IMR-90 (cell line): ENCODE results near the gene PDYN. TPM values are rescaled to one million over a fixed set of nuclear protein-coding genes. Genes with fewer than 3 reads are reported as not detected.

ENCODE experiments used
- ATAC-seq: fragments of 200-7000 bp; cut with Tn5 transposase; 2 replicates; pipeline ENCODE4 v1.9.1; 2020; ENCODE audit warnings: low read depth, mild to moderate bottlenecking, moderate library complexity
- BruUV-seq: library from RNA; stranded (reverse); fragments of 400-500 nt; replicated peaks from 2 replicates; lab custom pipeline; 2021; lab: Mats Ljungman, UMichigan
- CTCF ChIA-PET: fragments of 300-600 bp; formaldehyde crosslinking; extraction: SDS; loops from one replicate; lab custom pipeline; 2021; ENCODE audit warnings: antibody characterized with exemption; lab: Yijun Ruan, JAX
- POLR2A ChIA-PET: fragments of 300-600 bp; sonication (Branson Sonifier 250); formaldehyde crosslinking; loops from one replicate; lab custom pipeline; 2022; ENCODE audit warnings: antibody characterized with exemption; ENCODE audit not compliant: unreplicated experiment; lab: Charles Lee
- DNase-seq: peaks from one replicate; pipeline ENCODE4 v3.0.0; 2013
- H2AFZ ChIP-seq: replicated peaks from 2 replicates; pipeline ENCODE3; 2013; ENCODE audit warnings: low read length, mild to moderate bottlenecking; ENCODE audit not compliant: poor library complexity
- H2AK5ac ChIP-seq: 2 replicates; pipeline ENCODE4 v1.6.1; 2013; ENCODE audit warnings: low read depth, low read length, inconsistent platforms
- H2AK9ac ChIP-seq: replicated peaks from 2 replicates; pipeline ENCODE3; 2013; ENCODE audit warnings: mild to moderate bottlenecking, low read depth, low read length, moderate library complexity; ENCODE audit not compliant: poor library complexity
- H2BK120ac ChIP-seq: 2 replicates; pipeline ENCODE4 v1.6.1; 2013; ENCODE audit warnings: low read depth, low read length, inconsistent platforms
- H2BK15ac ChIP-seq: 3 replicates; pipeline ENCODE4 v1.6.1; 2013; ENCODE audit warnings: low read depth, low read length, inconsistent platforms
- H2BK20ac ChIP-seq: 2 replicates; pipeline ENCODE4 v1.6.1; 2013; ENCODE audit warnings: low read depth, mild to moderate bottlenecking, inconsistent platforms, low read length, moderate library complexity
- H2BK5ac ChIP-seq: 2 replicates; pipeline ENCODE4 v1.6.1; 2013; ENCODE audit warnings: mild to moderate bottlenecking, low read depth, low read length, inconsistent platforms; ENCODE audit not compliant: poor library complexity, severe bottlenecking
- H3K14ac ChIP-seq: replicated peaks from 2 replicates; pipeline ENCODE4 v1.6.1; 2013; ENCODE audit warnings: low read depth, low read length, inconsistent platforms
- H3K18ac ChIP-seq: 2 replicates; pipeline ENCODE4 v1.6.1; 2013; ENCODE audit warnings: low read depth, low read length, control low read depth
- H3K23ac ChIP-seq: 2 replicates; pipeline ENCODE4 v1.6.1; 2013; ENCODE audit warnings: low read depth, low read length, inconsistent platforms
- H3K27ac ChIP-seq: 2 replicates; pipeline ENCODE4 v1.5.1; 2013; ENCODE audit warnings: mild to moderate bottlenecking, control low read depth, low read length; ENCODE audit not compliant: insufficient read depth
- H3K27me3 ChIP-seq: 2 replicates; pipeline ENCODE4 v1.6.1; 2013; ENCODE audit warnings: low read length; ENCODE audit not compliant: control insufficient read depth, insufficient read depth
- H3K36me3 ChIP-seq: 2 replicates; pipeline ENCODE4 v1.6.1; 2013; ENCODE audit warnings: low read length, mixed read lengths; ENCODE audit not compliant: control insufficient read depth, insufficient read depth
- H3K4ac ChIP-seq: 2 replicates; pipeline ENCODE4 v1.6.1; 2013; ENCODE audit warnings: low read depth, low read length, inconsistent platforms
- H3K4me1 ChIP-seq: 2 replicates; pipeline ENCODE4 v1.6.1; 2013; ENCODE audit warnings: low read length, mixed read lengths; ENCODE audit not compliant: control insufficient read depth, insufficient read depth
- H3K4me2 ChIP-seq: 2 replicates; pipeline ENCODE4 v1.6.1; 2013; ENCODE audit warnings: low read depth, mild to moderate bottlenecking, control low read depth, low read length, moderate library complexity
- H3K4me3 ChIP-seq: 2 replicates; pipeline ENCODE4 v1.5.1; 2013; ENCODE audit warnings: low read depth, mild to moderate bottlenecking, control low read depth, low read length, moderate library complexity; ENCODE audit not compliant: insufficient read depth
- H3K56ac ChIP-seq: 2 replicates; pipeline ENCODE4 v1.6.1; 2013; ENCODE audit warnings: low read length, inconsistent platforms; ENCODE audit not compliant: insufficient read depth; ENCODE audit errors: extremely low read depth
- H3K79me1 ChIP-seq, 2 experiments: 2 replicates each; pipeline ENCODE4 v1.6.1; 2013; ENCODE audit warnings: low read length in 2 of 2, inconsistent platforms in 1 of 2, low read depth in 1 of 2
- H3K9ac ChIP-seq: 2 replicates; pipeline ENCODE4 v1.6.1; 2013; ENCODE audit warnings: low read depth, low read length, control low read depth
- H3K9me1 ChIP-seq: 2 replicates; pipeline ENCODE4 v1.6.1; 2013; ENCODE audit warnings: low read length, inconsistent platforms; ENCODE audit not compliant: insufficient read depth
- H3K9me3 ChIP-seq: 2 replicates; pipeline ENCODE4 v1.6.1; 2013; ENCODE audit warnings: low read length; ENCODE audit not compliant: control insufficient read depth, insufficient read depth
- H4K20me1 ChIP-seq: 2 replicates; pipeline ENCODE4 v1.6.1; 2013; ENCODE audit warnings: low read length, inconsistent platforms; ENCODE audit not compliant: insufficient read depth
- H4K5ac ChIP-seq: 2 replicates; pipeline ENCODE4 v1.6.1; 2013; ENCODE audit warnings: mild to moderate bottlenecking, low read depth, low read length, control low read depth
- H4K8ac ChIP-seq, 2 experiments: 2 replicates each; pipeline ENCODE4 v1.6.1; 2013; ENCODE audit warnings: low read depth in 2 of 2, low read length in 2 of 2, control low read depth in 1 of 2, inconsistent platforms in 1 of 2
- H4K91ac ChIP-seq: 2 replicates; pipeline ENCODE4 v1.6.1; 2013; ENCODE audit warnings: low read depth, low read length, inconsistent platforms; ENCODE audit not compliant: insufficient read depth
- CHD1 ChIP-seq: IDR thresholded peaks from 2 replicates; pipeline ENCODE4 v1.6.1; 2012; ENCODE audit warnings: low read depth, low read length, improper control_type of control experiment
- MAFK ChIP-seq: IDR thresholded peaks from 2 replicates; pipeline ENCODE4 v1.6.1; 2012; ENCODE audit warnings: low read depth, low read length, improper control_type of control experiment
- MAZ ChIP-seq: IDR thresholded peaks from 2 replicates; pipeline ENCODE4 v1.6.1; 2012; ENCODE audit warnings: low read depth, mild to moderate bottlenecking, low read length, improper control_type of control experiment, moderate library complexity, borderline replicate concordance
- NFE2L2 ChIP-seq: fragments of 150-350 bp; IDR thresholded peaks from 2 replicates; pipeline ENCODE4 v1.6.1; 2016; ENCODE audit warnings: low read depth, mild to moderate bottlenecking, low read length
- SMC3 ChIP-seq: fragments of 150-350 bp; IDR thresholded peaks from 2 replicates; pipeline ENCODE4 v1.6.1; 2016; ENCODE audit warnings: low read depth, mild to moderate bottlenecking, antibody characterized with exemption, low read length, moderate library complexity
- WGBS, 2 experiments: methylation state at CpG; one replicate each; pipeline versions ENCODE4 v1.1.5 to v1.1.7; 2013; ENCODE audit warnings: missing lambda C conversion rate in 2 of 2; ENCODE audit not compliant: insufficient read length in 1 of 2; ENCODE audit errors: extremely low coverage in 2 of 2; 5-methylcytosine and 5-hydroxymethylcytosine counted together
- dilution Hi-C: fragments of 300-500 bp; cut with HindIII; formaldehyde crosslinking; loops from one replicate; pipeline ENCODE4 v1.14.3; 2018; ENCODE audit warnings: low sequenced_read_pairs; ENCODE audit not compliant: unreplicated experiment
- in situ Hi-C: fragments of 300-500 bp; cut with MboI; formaldehyde crosslinking; loops from 3 replicates; pipeline ENCODE4 v1.14.3; 2019; ENCODE audit warnings: low sequenced_read_pairs, inconsistent platforms, mixed read lengths
- intact Hi-C: fragments of 100-400 bp; cut with micrococcal nuclease; formaldehyde crosslinking; loops from 2 replicates; pipeline ENCODE4 v1.10.0; 2022
- polyA plus RNA-seq, 3 experiments: library from polyadenylated mRNA; depleted of rRNA; stranded (reverse); fragments of >200 nt; gene quantifications; 2 replicates each; pipeline ENCODE4 v1.2.3, GENCODE V29; 2012; ENCODE audit warnings: low replicate concordance in 1 of 3
- total RNA-seq: library from RNA; depleted of rRNA; stranded (reverse); fragments of >200 nt; gene quantifications from 2 replicates; pipeline ENCODE4 v1.2.3, GENCODE V29; 2012
- TF ChIP-seq, protein P1 (sequence below): conservative IDR thresholded peaks from 2 replicates; pipeline ENCODE4 v1.5.1; 2012; ENCODE audit warnings: mild to moderate bottlenecking, low read depth, low read length, improper control_type of control experiment

Gene PDYN
- total and polyA plus RNA-seq, 2 of the 4 experiments (the other 2 are of a cell fraction) = not detected

DNA sequence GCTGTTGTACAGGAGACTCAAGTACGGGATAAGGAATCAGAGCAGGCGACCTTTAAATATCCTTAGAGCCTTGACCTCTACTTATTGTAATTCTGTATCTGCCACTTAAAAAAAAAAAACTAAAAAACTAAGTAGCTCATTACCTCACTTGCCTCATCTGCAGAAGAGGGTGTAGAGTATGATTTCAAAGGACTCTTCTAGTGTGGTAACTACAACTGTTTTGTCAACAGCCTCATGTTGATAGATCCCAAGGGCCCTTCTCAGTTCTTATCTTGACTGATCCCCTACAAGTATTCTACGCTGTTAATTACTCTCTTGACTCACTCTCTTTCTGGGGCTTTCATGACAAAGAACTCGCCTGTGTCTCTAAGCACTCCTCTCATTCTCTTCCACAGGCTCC is 16.7 kb upstream of the PDYN start:
- dilution Hi-C loops = no loop called here
- 14% methylated on average over 2 of the region's 4 CpGs; no CpG with 5 or more reads in 1 of the 2 experiments for WGBS, 2 experiments
- Histone ChIP-seq H3K27me3 (peaks cover 2% of the 10 kb centered on the region), H3K9ac (no peak overlapping the region), H2BK20ac (no peak overlapping the region), H2BK120ac (no peak overlapping the region), H3K4me2 (no peak overlapping the region), H3K4ac (no peak overlapping the region), H2BK15ac (no peak overlapping the region), H4K5ac (no peak overlapping the region), H3K56ac (no peak overlapping the region), H4K91ac (no peak overlapping the region), H3K14ac (no peak overlapping the region), H3K4me3 (no peak overlapping the region), H3K4me1 (no peaks in the 10 kb centered on the region), H3K36me3 (no peaks in the 10 kb centered on the region), H4K20me1 (no peaks in the 10 kb centered on the region), H3K18ac (no peak overlapping the region), H2AK5ac (no peak overlapping the region), H3K23ac (no peak overlapping the region), H3K9me3 (no peaks in the 10 kb centered on the region), H3K79me1 (no peaks in the 10 kb centered on the region), H3K9me1 (no peaks in the 10 kb centered on the region), H2AK9ac (no peak overlapping the region), H2AFZ (no peak overlapping the region), H3K27ac (no peak overlapping the region), H2BK5ac (no peak overlapping the region), H4K8ac (no peak overlapping the region)
- no TSS peak for BruUV-seq
- POLR2A ChIA-PET = no interaction called here
- DNase-seq (no peak), ATAC-seq (no peak)
- CTCF ChIA-PET = no interaction called here
- intact Hi-C loops = no loop called here
- TF ChIP-seq NFE2L2 (no peak), MAFK (no peak), MAZ (no peak), CHD1 (no peak), SMC3 (no peak)
- TF ChIP-seq, protein P1, sequence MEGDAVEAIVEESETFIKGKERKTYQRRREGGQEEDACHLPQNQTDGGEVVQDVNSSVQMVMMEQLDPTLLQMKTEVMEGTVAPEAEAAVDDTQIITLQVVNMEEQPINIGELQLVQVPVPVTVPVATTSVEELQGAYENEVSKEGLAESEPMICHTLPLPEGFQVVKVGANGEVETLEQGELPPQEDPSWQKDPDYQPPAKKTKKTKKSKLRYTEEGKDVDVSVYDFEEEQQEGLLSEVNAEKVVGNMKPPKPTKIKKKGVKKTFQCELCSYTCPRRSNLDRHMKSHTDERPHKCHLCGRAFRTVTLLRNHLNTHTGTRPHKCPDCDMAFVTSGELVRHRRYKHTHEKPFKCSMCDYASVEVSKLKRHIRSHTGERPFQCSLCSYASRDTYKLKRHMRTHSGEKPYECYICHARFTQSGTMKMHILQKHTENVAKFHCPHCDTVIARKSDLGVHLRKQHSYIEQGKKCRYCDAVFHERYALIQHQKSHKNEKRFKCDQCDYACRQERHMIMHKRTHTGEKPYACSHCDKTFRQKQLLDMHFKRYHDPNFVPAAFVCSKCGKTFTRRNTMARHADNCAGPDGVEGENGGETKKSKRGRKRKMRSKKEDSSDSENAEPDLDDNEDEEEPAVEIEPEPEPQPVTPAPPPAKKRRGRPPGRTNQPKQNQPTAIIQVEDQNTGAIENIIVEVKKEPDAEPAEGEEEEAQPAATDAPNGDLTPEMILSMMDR = no peak
- in situ Hi-C loops = no loop called here
